Chondrocyte (in vitro differentiated cells): ENCODE measurements around the gene ZDHHC11. TPM values are rescaled to one million over a fixed set of nuclear protein-coding genes. Genes with fewer than 3 reads are reported as not detected.

Experiments
- DNase-seq: peaks from one replicate; pipeline ENCODE4 v3.0.0; 2021; ENCODE audit warnings: mixed read lengths, low spot score
- H3K27ac Mint-ChIP-seq: one replicate; pipeline ENCODE4 v1.8.0; 2021; ENCODE audit warnings: mild to moderate bottlenecking, moderate library complexity, mixed read lengths; ENCODE audit not compliant: unreplicated experiment
- H3K27me3 Mint-ChIP-seq: 2 replicates; pipeline ENCODE4 v1.8.0; 2021; ENCODE audit warnings: low read depth, mixed read lengths
- H3K36me3 Mint-ChIP-seq: 2 replicates; pipeline ENCODE4 v1.8.0; 2021; ENCODE audit warnings: low read depth, mixed read lengths
- H3K4me1 Mint-ChIP-seq: 2 replicates; pipeline ENCODE4 v1.8.0; 2021; ENCODE audit warnings: low read depth, mild to moderate bottlenecking, mixed read lengths
- H3K4me3 Mint-ChIP-seq: one replicate; pipeline ENCODE4 v1.8.0; 2021; ENCODE audit warnings: mild to moderate bottlenecking, moderate library complexity, mixed read lengths; ENCODE audit not compliant: unreplicated experiment
- H3K9me3 Mint-ChIP-seq: 2 replicates; pipeline ENCODE4 v1.8.0; 2021; ENCODE audit warnings: low read depth, mixed read lengths
- CTCF ChIP-seq: fragments of 200-600 bp; sonication (generic); IDR thresholded peaks from 2 replicates; pipeline ENCODE4 v1.5.0; 2021; ENCODE audit warnings: antibody characterized with exemption, mild to moderate bottlenecking, moderate library complexity
- total RNA-seq: library from RNA; stranded (reverse); gene quantifications from 3 replicates; pipeline ENCODE4 v1.2.1, GENCODE V29; 2021

ZDHHC11 gene
- total RNA-seq, 1 donor from 2014 or later: 1.9 TPM

DNA sequence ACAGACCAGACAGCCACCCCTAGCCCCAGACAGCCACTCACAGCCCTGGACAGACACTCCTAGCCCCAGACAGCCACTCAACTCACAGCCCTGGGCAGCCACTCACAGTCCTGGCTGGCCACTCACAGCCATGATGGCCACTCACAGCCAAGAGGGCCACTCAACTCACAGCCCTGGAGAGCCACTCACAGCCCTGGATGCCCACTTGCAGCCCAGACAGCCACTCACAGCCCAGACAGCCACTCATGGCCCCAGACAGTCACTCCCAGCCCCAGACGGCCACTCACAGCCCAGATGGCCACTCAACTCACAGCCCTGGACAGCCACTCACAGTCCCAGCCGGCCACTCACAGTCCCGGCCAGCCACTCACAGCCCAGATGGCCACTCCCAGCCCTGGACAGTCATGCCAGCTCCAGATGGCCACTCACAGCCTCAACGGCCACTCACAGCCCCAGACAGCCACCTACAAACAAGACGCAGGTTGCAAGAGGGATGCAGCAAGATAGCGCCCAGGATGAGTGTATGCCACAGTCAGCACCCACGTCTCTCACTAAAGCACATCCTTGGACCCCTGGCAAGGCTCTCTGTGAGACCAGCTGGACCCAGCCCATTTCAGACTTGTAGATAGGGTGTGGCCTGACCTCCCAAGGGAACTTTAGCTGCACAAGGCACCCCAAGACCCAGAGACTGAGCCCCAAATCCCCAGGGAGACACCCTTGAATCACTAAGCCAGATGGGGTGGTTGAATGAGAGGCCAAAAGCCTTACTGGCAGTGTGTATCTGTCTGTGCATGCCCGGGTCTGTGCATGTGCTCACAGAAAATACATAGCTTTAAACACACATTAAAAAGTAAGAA lies 88.7 kb downstream of the ZDHHC11 start:
- H3K4me1 Mint-ChIP-seq: no peaks in the 10 kb centered on the region
- no peak overlapping the region for H3K4me3 Mint-ChIP-seq
- no peak overlapping the region for H3K27ac Mint-ChIP-seq
- no peaks in the 10 kb centered on the region for H3K36me3 Mint-ChIP-seq
- no peak for TF ChIP-seq CTCF
- no peaks in the 10 kb centered on the region for H3K9me3 Mint-ChIP-seq
- H3K27me3 Mint-ChIP-seq: peaks cover 13% of the 10 kb centered on the region
- peak; percentile 93 for DNase-seq

DNA sequence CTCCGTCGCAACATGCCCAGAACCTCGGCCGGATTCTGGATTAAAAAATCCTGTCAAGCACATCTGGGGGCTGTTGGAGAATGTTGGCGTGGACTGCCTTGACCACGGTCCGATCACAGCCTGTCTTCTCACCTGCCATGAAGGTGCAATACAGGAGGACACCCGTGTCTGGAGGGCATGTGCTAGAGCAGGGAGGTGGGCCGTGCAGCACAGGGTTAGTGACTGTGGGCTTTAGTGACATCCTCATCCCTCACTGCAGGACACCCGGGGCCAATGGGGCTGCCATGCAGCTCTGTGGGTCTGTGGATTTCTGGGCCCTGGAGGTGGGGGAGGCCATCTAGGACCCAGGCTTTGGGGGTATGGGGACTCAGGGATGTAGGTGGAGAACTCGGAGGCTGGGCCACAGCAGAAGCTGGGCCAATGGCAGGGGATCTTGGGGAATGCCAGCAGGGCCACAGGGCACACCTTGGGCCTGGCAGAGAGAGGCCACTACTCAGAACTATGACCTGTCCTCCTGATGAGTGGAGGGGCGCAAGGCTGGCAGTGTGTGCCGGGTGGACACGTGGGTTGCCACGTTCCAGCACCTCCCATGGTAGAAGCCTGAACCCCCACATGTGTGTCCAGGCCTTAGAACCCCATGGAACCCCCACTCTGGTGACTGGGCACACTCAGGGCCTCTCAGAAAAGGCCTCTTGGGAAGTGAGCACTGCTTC lies 89.6 kb downstream of the ZDHHC11 start:
- Mint-ChIP-seq H3K36me3 (no peaks in the 10 kb centered on the region), H3K27me3 (peaks cover 13% of the 10 kb centered on the region), H3K9me3 (no peaks in the 10 kb centered on the region), H3K4me3 (no peak overlapping the region), H3K27ac (no peak overlapping the region), H3K4me1 (no peaks in the 10 kb centered on the region)
- TF ChIP-seq CTCF: no peak
- DNase-seq: no peak

DNA sequence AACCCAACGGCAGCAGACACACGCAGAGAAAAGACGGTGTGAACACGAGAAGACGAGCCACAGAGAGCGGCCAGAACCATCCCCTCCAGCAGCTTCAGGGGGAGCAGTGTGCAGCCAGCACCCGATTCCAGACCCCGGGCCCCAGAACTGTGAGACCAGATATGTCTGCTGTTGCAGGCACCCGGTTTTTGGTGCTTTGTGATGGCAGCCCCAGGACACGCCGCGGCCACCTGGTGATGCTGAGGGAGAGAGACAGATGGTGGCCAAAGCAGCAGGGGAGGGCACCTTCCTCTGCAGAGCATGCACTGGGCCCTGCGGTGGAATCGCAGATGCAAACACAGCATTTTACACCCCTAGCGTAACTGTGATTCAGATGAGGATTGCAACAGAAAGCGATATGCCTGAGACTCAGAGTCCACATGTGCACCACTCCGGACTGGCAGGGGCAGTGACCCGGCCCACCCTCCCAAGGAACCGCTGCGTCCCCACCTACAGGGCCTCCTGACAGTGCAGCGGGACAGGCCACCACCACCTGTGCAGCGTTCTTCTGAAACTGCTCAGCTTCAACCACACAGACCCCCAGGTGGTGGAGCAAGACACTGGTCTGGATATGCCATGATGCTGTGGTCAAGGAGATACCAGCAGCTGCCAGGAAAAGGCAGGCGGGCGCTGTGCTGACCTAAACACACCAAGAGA lies 90.3 kb downstream of the ZDHHC11 start:
- no peak overlapping the region for H3K27ac Mint-ChIP-seq
- H3K4me1 Mint-ChIP-seq: no peaks in the 10 kb centered on the region

DNA sequence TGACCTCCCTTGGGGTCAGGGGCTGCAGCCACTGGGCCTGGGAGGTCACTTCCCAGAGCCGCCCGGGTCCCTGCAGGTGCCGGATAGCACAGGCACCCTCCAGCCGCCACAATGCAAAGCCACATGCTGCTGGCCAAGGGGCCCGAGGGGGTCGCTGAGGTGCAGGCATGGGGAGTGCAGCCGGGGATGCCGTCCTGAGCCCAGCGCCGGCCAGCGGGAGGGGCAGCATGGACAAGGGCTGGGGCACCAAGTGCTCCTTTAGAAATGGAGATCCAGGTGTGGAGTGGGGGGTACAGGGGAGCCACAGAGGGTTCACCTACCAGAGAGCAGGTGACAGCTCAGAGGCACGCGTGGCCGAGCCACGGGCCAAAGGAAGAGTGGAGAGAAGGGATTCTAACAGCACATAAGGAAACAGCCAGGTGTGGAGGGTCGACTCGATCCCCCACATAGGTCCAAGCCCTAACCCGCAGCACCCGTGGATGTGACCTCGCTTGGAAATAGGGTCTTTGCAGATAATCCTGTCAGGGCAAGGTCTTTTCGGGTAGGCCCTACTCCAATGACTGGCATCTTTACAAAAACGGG lies 90.9 kb downstream of the ZDHHC11 start:
- H3K9me3 Mint-ChIP-seq: no peaks in the 10 kb centered on the region
- no peaks in the 10 kb centered on the region for H3K4me1 Mint-ChIP-seq
- H3K36me3 Mint-ChIP-seq: no peaks in the 10 kb centered on the region
- no peak overlapping the region for H3K4me3 Mint-ChIP-seq
- DNase-seq: no peak
- H3K27me3 Mint-ChIP-seq: peaks cover 13% of the 10 kb centered on the region
- no peak for TF ChIP-seq CTCF
- no peak overlapping the region for H3K27ac Mint-ChIP-seq

More for the DNA sequence above, 90.3 kb downstream of the ZDHHC11 start:
- H3K27me3 Mint-ChIP-seq: peaks cover 13% of the 10 kb centered on the region
- no peak for TF ChIP-seq CTCF
- H3K4me3 Mint-ChIP-seq: no peak overlapping the region
- H3K36me3 Mint-ChIP-seq: no peaks in the 10 kb centered on the region
- no peak for DNase-seq
- no peaks in the 10 kb centered on the region for H3K9me3 Mint-ChIP-seq
